ENCODE results near the gene MCC. TPM values are rescaled to one million over a fixed set of nuclear protein-coding genes. Genes with fewer than 3 reads are reported as not detected.
"Not testable (repeated sequence)": the region's sequence is repeated elsewhere in the genome, so short reads cannot be mapped to it uniquely, and the experiment has no call there.

MCC gene
- total RNA-seq, 2 donors from 2014 or later = 164 to 187 TPM

DNA sequence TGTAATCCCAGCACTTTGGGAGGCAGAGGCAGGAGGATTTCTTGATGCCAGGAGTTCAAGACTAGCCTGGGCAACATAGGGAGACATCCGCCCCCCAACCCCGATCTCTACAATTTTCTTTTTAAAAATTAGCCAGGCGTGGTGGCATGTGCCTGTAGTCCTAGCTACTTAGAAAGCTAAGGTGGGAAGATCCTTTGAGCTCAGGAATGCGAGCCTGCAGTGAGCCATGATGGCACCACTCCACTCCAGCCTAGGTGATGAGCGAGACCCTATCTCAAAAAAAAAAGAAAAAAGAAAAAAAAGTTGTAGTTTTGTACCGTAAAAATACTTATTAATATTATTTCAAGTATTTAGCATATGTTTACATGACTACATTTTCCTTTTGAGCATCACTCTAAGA, 82.7 kb downstream of the MCC start:
- Mint-ChIP-seq H3K27me3 (ENCODE audit: insufficient read depth) (no peaks in the 10 kb centered on the region), H3K9me3 (no peaks in the 10 kb centered on the region), H3K36me3 (ENCODE audit: low read depth) (no peaks in the 10 kb centered on the region), H3K4me1 (peaks cover 2% of the 10 kb centered on the region), H3K4me3 (no peak overlapping the region), H3K27ac (no peak overlapping the region)
- no peak for DNase-seq
- Histone ChIP-seq H3K9me3 (ENCODE audit: control insufficient read depth, low read length) (no peaks in the 10 kb centered on the region), H3K9ac (ENCODE audit: extremely low read depth, low read length, poor library complexity, severe bottlenecking) (no peak overlapping the region), H3K4me1 (ENCODE audit: control insufficient read depth, insufficient read depth, low read length) (no peaks in the 10 kb centered on the region), H3K36me3 (ENCODE audit: control insufficient read depth, insufficient read depth, low read length) (no peaks in the 10 kb centered on the region), H3K4me3 (ENCODE audit: low read length) (no peak overlapping the region), H3K27me3 (ENCODE audit: control insufficient read depth, insufficient read depth, low read length, poor library complexity, severe bottlenecking) (no peaks in the 10 kb centered on the region), H3K27ac (ENCODE audit: low read depth, low read length) (no peak overlapping the region)
- TF ChIP-seq CTCF (conservative IDR thresholded peaks at IDR 0.05) = no peak
- WGBS, 2 experiments (ENCODE audit: insufficient coverage in 1 of 2, insufficient read length in 1 of 2) = 91 to 100% methylated on average over 1 to 5 of the region's 6 CpGs

GRCh38 chr5:113404269-113404668, 84.0 kb downstream of the MCC start:
- TF ChIP-seq CTCF (conservative IDR thresholded peaks at IDR 0.05) = no peak
- Histone ChIP-seq H3K4me3 (ENCODE audit: low read length) (no peak overlapping the region), H3K9me3 (ENCODE audit: control insufficient read depth, low read length) (no peaks in the 10 kb centered on the region), H3K4me1 (ENCODE audit: control insufficient read depth, insufficient read depth, low read length) (no peaks in the 10 kb centered on the region), H3K27ac (ENCODE audit: low read depth, low read length) (no peak overlapping the region), H3K9ac (ENCODE audit: extremely low read depth, low read length, poor library complexity, severe bottlenecking) (no peak overlapping the region), H3K36me3 (ENCODE audit: control insufficient read depth, insufficient read depth, low read length) (no peaks in the 10 kb centered on the region), H3K27me3 (ENCODE audit: control insufficient read depth, insufficient read depth, low read length, poor library complexity, severe bottlenecking) (no peaks in the 10 kb centered on the region)
- no peak for DNase-seq
- H3K36me3 Mint-ChIP-seq (ENCODE audit: low read depth) = no peaks in the 10 kb centered on the region
- no peak overlapping the region for H3K27ac Mint-ChIP-seq
- WGBS, 2 experiments (ENCODE audit: insufficient coverage in 1 of 2, insufficient read length in 1 of 2) = 70 to 93% methylated on average over 1 to 2 of the region's 2 CpGs
- no peak overlapping the region for H3K4me3 Mint-ChIP-seq
- H3K4me1 Mint-ChIP-seq = peaks cover 2% of the 10 kb centered on the region
- H3K9me3 Mint-ChIP-seq = no peaks in the 10 kb centered on the region
- H3K27me3 Mint-ChIP-seq (ENCODE audit: insufficient read depth) = no peaks in the 10 kb centered on the region

- H3K9me3 Mint-ChIP-seq; H3K9me3 ChIP-seq (ENCODE audit: control insufficient read depth, low read length); H3K36me3 ChIP-seq (ENCODE audit: control insufficient read depth, insufficient read depth, low read length); H3K27ac ChIP-seq (ENCODE audit: low read depth, low read length); H3K9ac ChIP-seq (ENCODE audit: extremely low read depth, low read length, poor library complexity, severe bottlenecking); H3K4me3 ChIP-seq (ENCODE audit: low read length); DNase-seq; H3K27me3 ChIP-seq (ENCODE audit: control insufficient read depth, insufficient read depth, low read length, poor library complexity, severe bottlenecking); H3K27me3 Mint-ChIP-seq (ENCODE audit: insufficient read depth); H3K4me1 ChIP-seq (ENCODE audit: control insufficient read depth, insufficient read depth, low read length); H3K27ac Mint-ChIP-seq; H3K36me3 Mint-ChIP-seq (ENCODE audit: low read depth); H3K4me3 Mint-ChIP-seq: not testable (repeated sequence)
- 75 to 88% methylated on average over 3 to 4 of the region's 4 CpGs for WGBS, 2 experiments (ENCODE audit: insufficient coverage in 1 of 2, insufficient read length in 1 of 2)
- peaks cover 15% of the 10 kb centered on the region for H3K4me1 Mint-ChIP-seq
These were observed 90.3 kb downstream of the MCC start for GRCh38 chr5:113397986-113398385.

DNA sequence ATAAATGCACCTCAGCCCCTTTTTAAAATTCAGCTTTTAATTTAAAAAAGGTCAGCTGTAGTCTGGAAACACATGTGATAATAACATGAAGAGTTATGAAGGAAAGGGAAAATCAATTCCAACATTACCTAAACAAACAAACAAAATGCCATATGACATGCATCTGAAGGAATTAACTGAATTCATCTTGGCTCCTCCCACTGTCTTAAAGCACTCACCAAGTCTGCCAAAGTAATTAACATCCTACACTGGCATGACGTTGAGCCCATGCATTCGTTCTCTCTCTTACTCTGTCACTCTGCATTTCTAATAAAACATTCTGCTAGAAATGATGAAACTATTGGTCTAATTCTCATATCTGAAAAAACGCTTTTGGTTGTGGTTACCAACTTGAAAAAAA, 91.2 kb downstream of the MCC start:
- no peaks in the 10 kb centered on the region for H3K36me3 Mint-ChIP-seq (ENCODE audit: low read depth)
- H3K9me3 ChIP-seq (ENCODE audit: control insufficient read depth, low read length) = no peaks in the 10 kb centered on the region
- H3K4me1 ChIP-seq (ENCODE audit: control insufficient read depth, insufficient read depth, low read length) = peaks cover 4% of the 10 kb centered on the region
- 89 to 92% methylated on average over 2 to 3 of the region's 3 CpGs for WGBS, 2 experiments (ENCODE audit: insufficient coverage in 1 of 2, insufficient read length in 1 of 2)
- no peaks in the 10 kb centered on the region for H3K27me3 ChIP-seq (ENCODE audit: control insufficient read depth, insufficient read depth, low read length, poor library complexity, severe bottlenecking)
- no peak overlapping the region for H3K9ac ChIP-seq (ENCODE audit: extremely low read depth, low read length, poor library complexity, severe bottlenecking)
- TF ChIP-seq CTCF (conservative IDR thresholded peaks at IDR 0.05) = no peak
- H3K4me1 Mint-ChIP-seq = peaks cover 15% of the 10 kb centered on the region
- H3K36me3 ChIP-seq (ENCODE audit: control insufficient read depth, insufficient read depth, low read length) = no peaks in the 10 kb centered on the region
- no peak overlapping the region for H3K27ac Mint-ChIP-seq
- no peaks in the 10 kb centered on the region for H3K9me3 Mint-ChIP-seq
- no peak for DNase-seq
- no peak overlapping the region for H3K27ac ChIP-seq (ENCODE audit: low read depth, low read length)
- no peak overlapping the region for H3K4me3 ChIP-seq (ENCODE audit: low read length)
- H3K4me3 Mint-ChIP-seq = no peak overlapping the region
- H3K27me3 Mint-ChIP-seq (ENCODE audit: insufficient read depth) = no peaks in the 10 kb centered on the region
